HEK293T (cell line): ENCODE results near the gene C12orf56.

Experiments used
- ARNT ChIP-seq: fragments of 450-650 bp; IDR thresholded peaks from 2 replicates; pipeline ENCODE4 v1.6.1; 2017; ENCODE audit warnings: mild to moderate bottlenecking
- BHLHE40 ChIP-seq: fragments of 450-650 bp; IDR thresholded peaks from 2 replicates; pipeline ENCODE4 v1.6.1; 2016; ENCODE audit warnings: mild to moderate bottlenecking, moderate library complexity, borderline replicate concordance
- FOXK2 ChIP-seq: fragments of 450-650 bp; IDR thresholded peaks from 2 replicates; pipeline ENCODE4 v1.6.1; 2016; ENCODE audit warnings: mild to moderate bottlenecking
- FOXM1 ChIP-seq: fragments of 450-650 bp; IDR thresholded peaks from 2 replicates; pipeline ENCODE4 v1.6.1; 2017; ENCODE audit warnings: mild to moderate bottlenecking, borderline replicate concordance
- HDGF ChIP-seq: fragments of 450-650 bp; IDR thresholded peaks from 2 replicates; pipeline ENCODE4 v1.6.1; 2017; ENCODE audit warnings: antibody characterized with exemption, borderline replicate concordance
- L3MBTL2 ChIP-seq: fragments of 450-650 bp; conservative IDR thresholded peaks from 2 replicates; pipeline ENCODE4 v1.6.1; 2016; ENCODE audit warnings: mild to moderate bottlenecking
- SP1 ChIP-seq: fragments of 450-650 bp; IDR thresholded peaks from 2 replicates; pipeline ENCODE4 v1.6.1; 2017
- SUZ12 ChIP-seq: fragments of 450-650 bp; IDR thresholded peaks from 2 replicates; pipeline ENCODE4 v1.6.1; 2016; ENCODE audit warnings: mild to moderate bottlenecking

DNA sequence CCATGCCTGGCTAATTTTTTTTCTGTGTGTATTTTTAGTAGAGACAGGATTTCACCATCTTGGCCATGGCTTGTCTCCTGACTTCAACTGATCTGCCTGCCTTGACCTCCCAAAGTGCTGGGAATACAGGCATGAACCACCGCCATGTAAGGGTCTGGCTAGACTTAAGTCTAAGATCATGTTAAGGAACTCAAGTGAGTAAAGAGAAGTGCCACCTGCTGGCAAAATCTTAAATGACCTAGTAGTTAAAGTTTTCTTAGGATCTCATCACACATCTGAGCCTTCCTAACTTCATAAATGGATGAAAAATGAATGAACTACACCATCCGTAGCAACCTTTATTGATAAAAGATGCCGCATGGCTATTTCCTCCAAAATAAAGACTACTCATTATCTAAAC lies 1.7 kb upstream of the C12orf56 start:
- TF ChIP-seq SUZ12 (no peak), L3MBTL2 (no peak), FOXK2 (no peak), FOXM1 (no peak), SP1 (no peak), ARNT (no peak), BHLHE40 (no peak), HDGF (no peak)
